Mesenchymal stem cell (in vitro differentiated cells and primary cell): Measurements from ENCODE around the gene TBL1X.

Source experiments
- DNase-seq: peaks from one replicate; pipeline ENCODE4 v3.0.0-alpha.2; 2013
- H2AFZ ChIP-seq: one replicate; pipeline ENCODE4 v1.6.1; 2013; ENCODE audit warnings: low read depth, mild to moderate bottlenecking, control low read depth, inconsistent platforms, low read length, moderate library complexity
- H2AK5ac ChIP-seq: 2 replicates; pipeline ENCODE4 v1.6.1; 2013; ENCODE audit warnings: low read length, moderate library complexity, mild to moderate bottlenecking, inconsistent platforms; ENCODE audit not compliant: severe bottlenecking
- H2BK120ac ChIP-seq: one replicate; pipeline ENCODE4 v1.6.1; 2013; ENCODE audit warnings: low read depth, mild to moderate bottlenecking, inconsistent platforms, low read length, moderate library complexity
- H2BK12ac ChIP-seq, 2 experiments: one replicate each; pipeline ENCODE4 v1.6.1; 2013; ENCODE audit warnings: inconsistent platforms in 2 of 2, low read length in 2 of 2, mild to moderate bottlenecking in 2 of 2, moderate library complexity in 2 of 2, control low read depth in 1 of 2
- H2BK15ac ChIP-seq: one replicate; pipeline ENCODE4 v1.6.1; 2013; ENCODE audit warnings: mild to moderate bottlenecking, low read depth, inconsistent platforms; ENCODE audit not compliant: poor library complexity, severe bottlenecking
- H2BK5ac ChIP-seq: 2 replicates; pipeline ENCODE4 v1.6.1; 2013; ENCODE audit warnings: low read depth, mild to moderate bottlenecking, low read length, control low read depth, inconsistent platforms; ENCODE audit not compliant: poor library complexity, severe bottlenecking
- H3K14ac ChIP-seq, 2 experiments: one replicate each; pipeline ENCODE4 v1.6.1; 2013; ENCODE audit warnings: inconsistent platforms in 2 of 2, low read length in 2 of 2, control low read depth in 1 of 2, mild to moderate bottlenecking in 1 of 2, moderate library complexity in 1 of 2
- H3K18ac ChIP-seq, 2 experiments: one replicate each; pipeline ENCODE4 v1.6.1; 2013; ENCODE audit warnings: inconsistent platforms in 2 of 2, low read length in 2 of 2, control low read depth in 1 of 2, low read depth in 1 of 2, mild to moderate bottlenecking in 1 of 2
- H3K23ac ChIP-seq, 2 experiments: one replicate each; pipeline ENCODE4 v1.6.1; 2013; ENCODE audit warnings: inconsistent platforms in 2 of 2, low read length in 2 of 2, mild to moderate bottlenecking in 2 of 2, moderate library complexity in 2 of 2, control low read depth in 1 of 2
- H3K27ac ChIP-seq: 2 replicates; pipeline ENCODE4 v1.5.1; 2013; ENCODE audit warnings: mild to moderate bottlenecking, moderate library complexity, low read length, control low read depth, inconsistent platforms; ENCODE audit not compliant: poor library complexity, severe bottlenecking
- H3K27me3 ChIP-seq, 2 experiments: 2 replicates each; pipeline versions ENCODE4 v1.6.1 to v1.7.0; 2013; ENCODE audit warnings: low read length in 2 of 2, mild to moderate bottlenecking in 2 of 2, moderate library complexity in 2 of 2, control low read depth in 1 of 2, inconsistent platforms in 1 of 2; ENCODE audit not compliant: control insufficient read depth in 1 of 2, insufficient read depth in 1 of 2
- H3K36me3 ChIP-seq, 2 experiments: 2 replicates each; pipeline versions ENCODE4 v1.6.1 to v1.7.0; 2013; ENCODE audit warnings: low read length in 2 of 2, control low read depth in 1 of 2, inconsistent platforms in 1 of 2, low read depth in 1 of 2, mild to moderate bottlenecking in 1 of 2; ENCODE audit not compliant: insufficient read depth in 2 of 2, control insufficient read depth in 1 of 2
- H3K4ac ChIP-seq, 2 experiments: one replicate each; pipeline ENCODE4 v1.6.1; 2013; ENCODE audit warnings: inconsistent platforms in 2 of 2, low read length in 2 of 2, mild to moderate bottlenecking in 2 of 2, moderate library complexity in 2 of 2, control low read depth in 1 of 2, low read depth in 1 of 2
- H3K4me1 ChIP-seq: 2 replicates; pipeline ENCODE4 v1.6.1; 2013; ENCODE audit warnings: low read depth, low read length, control low read depth; ENCODE audit not compliant: control insufficient read depth, insufficient read depth
- H3K4me2 ChIP-seq: 2 replicates; pipeline ENCODE4 v1.6.1; 2013; ENCODE audit warnings: low read length, mild to moderate bottlenecking, inconsistent platforms; ENCODE audit not compliant: poor library complexity, severe bottlenecking
- H3K4me3 ChIP-seq, 2 experiments: 2 replicates each; pipeline versions ENCODE4 v1.5.1 to v1.7.0; 2013; ENCODE audit warnings: low read length in 2 of 2, mild to moderate bottlenecking in 2 of 2, control low read depth in 1 of 2, low read depth in 1 of 2; ENCODE audit not compliant: insufficient read depth in 1 of 2
- H3K79me1 ChIP-seq: replicated peaks from 2 replicates; pipeline ENCODE4 v1.6.1; 2013; ENCODE audit warnings: mild to moderate bottlenecking, control low read depth, low read length, inconsistent platforms; ENCODE audit not compliant: poor library complexity, severe bottlenecking
- H3K9ac ChIP-seq: 2 replicates; pipeline ENCODE4 v1.7.0; 2013; ENCODE audit warnings: mild to moderate bottlenecking, low read length, moderate library complexity
- H3K9me3 ChIP-seq: 2 replicates; pipeline ENCODE4 v1.7.0; 2013; ENCODE audit warnings: mild to moderate bottlenecking, low read length; ENCODE audit not compliant: control insufficient read depth
- H4K8ac ChIP-seq: one replicate; pipeline ENCODE4 v1.6.1; 2013; ENCODE audit warnings: inconsistent platforms, mild to moderate bottlenecking, low read length, moderate library complexity
- H4K91ac ChIP-seq: one replicate; pipeline ENCODE4 v1.6.1; 2013; ENCODE audit warnings: mild to moderate bottlenecking, low read length, inconsistent platforms
- WGBS: methylation state at CpG from one replicate; pipeline ENCODE4 v1.1.7; 2013; ENCODE audit warnings: mixed read lengths; 5-methylcytosine and 5-hydroxymethylcytosine counted together

Gene TBL1X

GRCh38 chrX:9789555-9789954 is 324.7 kb downstream of the TBL1X start:
- Histone ChIP-seq H3K18ac (peak overlapping the region in 1 of 2 experiments; percentile 61), H2BK12ac (peak overlapping the region in 1 of 2 experiments; percentile 66), H2AK5ac (no peak overlapping the region)

More at GRCh38 chrX:9789555-9789954, 324.7 kb downstream of the TBL1X start:
- Histone ChIP-seq H2BK15ac (peak overlapping the region; percentile 83), H3K4me3 (no peak overlapping the region), H3K27me3 (peaks cover 0 to 45% of the 10 kb centered on the region in 2 experiments), H3K9me3 (peaks cover 5% of the 10 kb centered on the region), H4K91ac (peak overlapping the region; percentile 39), H3K36me3 (no peaks in the 10 kb centered on the region), H2BK120ac (peak overlapping the region; percentile 19), H3K4ac (no peak overlapping the region), H3K27ac (peak overlapping the region; percentile 85), H2AFZ (no peak overlapping the region), H3K9ac (no peak overlapping the region), H3K4me2 (peak overlapping the region; percentile 10), H3K14ac (no peak overlapping the region), H2BK5ac (peak overlapping the region; percentile 73), H3K79me1 (no peaks in the 10 kb centered on the region), H4K8ac (no peak overlapping the region), H3K4me1 (peaks cover 12% of the 10 kb centered on the region), H3K23ac (no peak overlapping the region)
- peak; percentile 6 for DNase-seq
- WGBS = 25% methylated on average over 4 of the region's 5 CpGs
